GM18505 (cell line): ENCODE data around the gene TLCD3B.
"Not testable (repeated sequence)": the region's sequence is repeated elsewhere in the genome, so short reads cannot be mapped to it uniquely, and the experiment has no call there.

Experiments
- ATAC-seq: cut with Tn5 transposase; IDR thresholded peaks from one replicate; pipeline ENCODE4 v1.9.1; 2021; ENCODE audit not compliant: unreplicated experiment
- POLR2A ChIP-seq: IDR thresholded peaks from 4 replicates; pipeline ENCODE4 v1.6.1; 2011; ENCODE audit warnings: borderline replicate concordance; ENCODE audit not compliant: insufficient read depth, insufficient read length; ENCODE audit errors: extremely low read depth

The TLCD3B gene

DNA sequence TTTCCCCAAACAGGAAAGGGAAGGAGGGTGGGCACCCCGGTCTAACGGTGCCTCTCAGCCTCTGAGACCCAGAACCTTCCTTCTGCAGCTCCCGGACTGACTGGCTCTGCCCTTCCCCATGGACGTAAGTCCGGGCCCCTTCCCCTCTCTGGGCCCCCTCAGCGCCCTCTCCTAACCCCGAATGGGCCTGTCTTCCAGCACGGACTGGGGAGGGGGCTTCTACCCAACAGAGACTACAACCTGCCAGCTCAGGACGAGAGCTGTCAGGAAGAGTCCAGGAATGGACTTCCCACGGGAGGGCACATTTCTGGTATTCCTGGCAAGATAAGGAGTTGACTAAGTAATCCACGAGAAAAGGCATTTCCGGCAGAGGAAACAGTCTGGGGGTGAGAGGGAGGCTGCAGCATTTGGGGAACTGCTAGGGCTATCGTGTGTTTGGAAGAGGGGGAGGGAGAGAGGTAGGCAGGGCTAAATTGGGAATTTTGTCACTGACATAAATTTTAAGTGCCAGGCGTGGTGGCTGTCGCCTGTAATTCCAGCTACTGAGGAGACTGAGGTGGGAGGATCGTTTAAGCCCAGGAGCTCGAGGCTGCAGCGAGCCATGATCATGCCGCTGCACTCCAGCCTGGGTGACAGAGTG lies 22.4 kb upstream of the TLCD3B start:
- no peak for ATAC-seq
- TF ChIP-seq POLR2A, result no peak

DNA sequence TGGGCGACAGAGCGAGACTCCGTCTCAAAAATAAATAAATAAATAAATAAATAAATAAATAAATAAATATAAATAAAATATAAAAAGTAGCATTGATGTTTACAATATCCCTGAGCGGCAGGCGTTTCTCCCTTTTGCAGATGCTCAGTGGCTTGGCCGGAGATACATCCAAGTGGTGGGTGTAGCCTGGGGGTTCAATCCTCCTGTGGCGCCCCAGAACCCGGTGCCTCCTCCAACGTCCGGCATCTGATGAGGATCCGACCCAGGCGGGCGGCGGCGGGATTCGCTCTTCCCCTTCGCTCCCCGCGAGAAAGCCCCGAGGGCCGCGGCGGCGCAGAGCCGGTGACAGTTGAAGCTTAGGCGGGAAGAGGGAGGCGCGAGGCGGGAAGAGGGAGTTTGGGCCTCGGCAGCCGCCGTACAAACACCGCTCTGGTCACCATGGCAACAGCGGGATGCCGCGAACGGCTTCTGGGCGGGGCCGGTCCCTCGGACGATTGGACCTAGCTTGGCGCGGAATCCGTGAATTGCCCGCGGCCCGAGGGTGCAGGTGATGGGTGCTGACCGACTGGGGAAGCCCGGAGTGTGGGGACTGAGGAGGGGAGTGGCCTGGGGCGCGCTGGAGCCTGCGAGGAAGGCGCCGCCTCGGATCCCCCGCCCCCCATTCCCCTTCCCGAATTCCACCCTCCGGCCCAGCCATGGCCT lies 21.8 kb upstream of the TLCD3B start:
- no peak for TF ChIP-seq POLR2A
- peak; percentile 66 for ATAC-seq

DNA sequence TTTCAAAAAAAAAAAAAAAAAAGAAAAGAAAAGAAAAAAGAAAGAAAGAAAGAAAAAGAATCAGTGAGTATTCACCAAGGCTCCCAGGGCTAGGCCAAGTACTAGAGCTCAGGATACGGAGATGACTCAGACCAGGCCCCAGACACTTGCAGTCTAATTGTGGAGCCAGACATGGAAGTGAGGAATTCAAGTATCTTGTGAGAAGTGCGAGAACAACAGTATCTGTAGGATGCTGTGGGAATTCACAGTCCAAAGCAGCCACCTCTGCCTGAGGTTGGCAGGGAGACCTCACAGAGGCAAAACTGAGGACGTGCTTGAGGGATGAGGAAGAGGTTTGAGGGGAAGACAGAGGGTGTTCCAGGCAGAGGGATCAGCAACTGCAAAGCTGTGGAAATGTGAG lies 20.4 kb upstream of the TLCD3B start:
- no peak for ATAC-seq
- TF ChIP-seq POLR2A, result no peak

DNA sequence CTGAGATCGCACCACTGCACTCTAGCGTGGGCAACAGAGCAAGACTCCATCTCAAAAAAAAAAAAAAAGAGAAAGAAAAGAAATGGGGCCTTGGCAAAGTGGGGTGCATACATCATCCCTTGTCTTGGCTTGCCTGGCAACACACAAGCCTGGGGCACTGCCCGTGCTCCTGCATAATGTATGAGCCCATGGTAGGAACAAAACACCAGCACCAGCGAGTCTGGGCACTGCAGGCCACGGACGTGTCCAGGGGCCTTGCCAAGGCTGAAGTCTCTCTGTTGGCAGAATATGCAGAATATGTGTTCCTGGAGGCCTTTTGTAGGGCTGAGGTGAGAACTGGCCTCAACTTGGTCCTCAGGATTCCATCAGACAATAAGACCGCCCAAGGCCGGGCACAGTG lies 18.8 kb upstream of the TLCD3B start:
- TF ChIP-seq POLR2A, result no peak
- ATAC-seq, result no peak

DNA sequence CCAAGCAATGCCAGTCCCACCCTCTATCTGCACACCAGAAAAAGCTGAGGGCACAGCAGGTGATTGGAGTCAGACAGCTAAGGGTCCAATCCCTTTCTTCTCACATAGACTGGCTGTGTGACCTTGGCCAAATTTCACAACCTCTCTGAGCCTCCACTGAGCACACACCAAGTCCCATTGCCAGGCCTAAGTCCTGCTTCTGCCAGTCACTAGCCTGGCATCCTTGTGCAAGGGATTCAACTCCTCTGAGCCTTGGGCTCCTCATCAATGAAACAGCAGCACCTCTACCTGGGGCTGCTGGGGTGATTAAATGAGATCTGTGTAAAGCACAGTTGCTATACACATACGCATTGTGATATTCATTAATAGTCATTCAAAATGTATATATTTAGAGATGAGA lies 15.5 kb upstream of the TLCD3B start:
- no peak for ATAC-seq
- TF ChIP-seq POLR2A, result no peak

DNA sequence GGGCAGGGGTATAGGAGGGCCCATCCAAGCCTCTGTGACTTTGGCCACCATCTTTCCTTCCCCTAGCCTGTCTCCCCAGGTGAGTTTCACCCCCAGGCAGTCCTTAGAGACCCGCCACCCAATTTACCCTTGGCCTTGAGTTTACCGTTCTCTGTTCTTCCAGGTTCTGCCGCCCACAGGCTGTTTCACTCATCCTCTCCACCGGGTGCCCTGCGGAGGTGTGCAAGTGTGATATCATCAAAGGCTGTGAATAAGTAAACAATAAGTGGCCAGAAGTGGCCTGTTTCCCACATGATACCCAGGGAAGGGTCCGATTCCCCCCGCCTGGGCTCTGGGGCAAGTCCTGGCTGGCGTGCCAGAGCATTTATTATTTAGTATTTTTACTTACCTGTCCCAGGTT lies 15.1 kb upstream of the TLCD3B start:
- ATAC-seq, result no peak
- TF ChIP-seq POLR2A, result no peak

DNA sequence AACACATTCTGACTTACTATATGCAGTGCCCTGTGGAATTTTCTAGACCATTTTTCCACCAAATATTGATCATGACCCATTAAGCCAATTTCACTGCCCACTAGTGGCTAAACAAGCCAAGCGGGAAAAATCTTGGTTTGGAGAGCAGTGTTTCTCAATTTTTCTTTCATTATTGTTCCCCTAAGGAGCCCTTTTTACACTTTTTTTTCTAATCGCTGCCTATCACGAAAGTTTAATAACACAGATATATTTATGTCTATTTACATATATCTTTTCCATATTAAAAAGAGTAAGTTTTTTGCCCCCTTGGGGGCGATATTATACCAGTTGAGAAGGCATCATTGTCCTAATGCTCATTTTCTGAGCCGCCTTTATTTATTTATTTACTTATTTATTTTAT lies 10.8 kb upstream of the TLCD3B start:
- no peak for ATAC-seq
- no peak for TF ChIP-seq POLR2A

DNA sequence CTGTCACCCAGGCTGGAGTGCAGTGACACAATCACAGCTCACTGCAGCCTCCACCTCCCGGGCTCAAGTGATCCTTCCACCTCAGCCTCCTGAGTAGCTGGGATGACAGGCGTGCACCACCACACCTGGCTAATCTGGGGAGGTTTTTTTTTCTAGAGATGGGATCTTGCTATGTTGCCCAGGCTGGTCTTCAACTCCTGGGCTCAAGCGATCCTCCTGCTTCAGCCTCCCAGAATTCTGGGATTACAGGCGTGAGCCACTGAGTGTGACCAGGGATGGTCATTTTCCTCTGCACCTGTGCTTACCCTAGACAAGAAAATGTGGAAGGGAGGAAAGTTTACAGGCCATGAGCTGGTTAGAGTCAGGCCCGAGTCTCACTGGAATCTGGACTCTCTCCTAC lies 9.6 kb upstream of the TLCD3B start:
- ATAC-seq, result not testable (repeated sequence)

DNA sequence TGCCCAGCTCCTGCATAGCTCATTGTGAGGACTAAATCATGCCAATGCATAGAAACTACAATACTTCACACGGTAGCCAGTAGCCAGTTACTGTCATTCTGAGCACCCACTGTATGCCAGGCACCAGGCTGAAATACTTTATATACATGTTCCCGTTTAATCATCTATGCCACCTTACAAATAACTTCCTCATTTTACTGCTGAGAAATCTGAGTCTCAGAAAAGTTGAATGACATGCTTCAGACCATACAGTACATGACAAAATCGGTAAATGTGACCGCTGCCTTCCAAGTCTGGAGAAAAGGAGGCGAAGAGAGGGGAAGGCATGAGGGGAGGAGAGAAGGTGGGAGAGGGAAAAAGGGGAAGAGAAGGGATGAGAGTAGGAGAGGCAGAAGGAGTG lies 9.2 kb upstream of the TLCD3B start:
- TF ChIP-seq POLR2A, result no peak

DNA sequence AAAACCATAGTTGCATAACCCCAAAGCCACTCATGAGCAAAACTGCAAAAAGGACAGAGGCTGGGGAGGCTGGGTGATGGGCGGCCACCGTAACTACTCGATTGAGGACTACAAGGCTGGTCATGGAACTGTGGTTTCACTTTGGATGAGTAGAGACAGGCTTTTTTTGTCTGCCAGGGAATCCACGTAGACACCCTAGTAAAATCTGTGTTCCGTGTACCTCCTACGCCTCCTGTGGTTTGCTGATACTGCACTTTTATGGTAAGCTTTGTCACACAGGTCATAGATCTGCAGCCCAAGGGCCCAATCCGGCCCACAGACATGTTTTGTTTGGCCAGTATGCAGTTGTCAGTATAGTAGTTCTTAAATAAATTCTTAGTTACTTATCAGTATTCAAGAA lies 2.2 kb upstream of the TLCD3B start:
- no peak for ATAC-seq
- TF ChIP-seq POLR2A, result no peak

More for the DNA sequence above, 9.2 kb upstream of the TLCD3B start:
- ATAC-seq, result no peak

DNA sequence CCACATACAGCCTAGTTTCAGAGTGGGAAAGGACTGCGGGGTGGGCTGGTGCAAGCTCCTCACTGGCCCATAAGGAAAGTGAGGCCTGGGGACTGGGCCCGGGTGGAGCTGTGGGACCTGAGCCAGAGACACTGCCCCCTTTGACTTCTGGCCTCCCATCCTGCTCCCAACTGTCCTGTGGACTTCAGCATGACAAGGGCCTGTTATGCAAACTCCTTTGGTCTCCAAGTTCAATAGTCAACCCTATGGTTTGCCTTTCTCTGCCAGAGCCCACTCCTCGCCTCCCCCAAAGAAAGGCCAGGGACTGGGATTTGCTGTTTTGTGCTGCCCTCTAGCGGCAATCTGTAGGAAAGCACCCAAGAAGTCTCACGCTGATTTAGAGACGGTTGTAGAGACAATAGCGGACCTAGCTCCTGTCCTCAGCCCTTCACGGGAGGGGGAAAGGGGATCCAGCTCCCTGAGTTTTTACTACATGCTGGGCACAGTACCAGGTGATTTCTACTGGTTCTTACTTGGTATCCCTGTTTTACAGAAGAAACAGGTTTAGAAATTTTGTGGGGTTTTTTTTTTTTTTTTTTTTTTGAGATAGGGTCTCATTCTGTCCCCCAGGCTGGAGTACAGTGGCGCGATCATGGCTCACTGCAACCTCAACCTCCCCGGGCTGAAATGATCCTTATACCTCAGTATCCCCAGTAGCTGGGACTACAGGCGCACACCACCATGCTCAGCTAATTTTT lies 1.2 kb upstream of the TLCD3B start:
- no peak for TF ChIP-seq POLR2A
- no peak for ATAC-seq

DNA sequence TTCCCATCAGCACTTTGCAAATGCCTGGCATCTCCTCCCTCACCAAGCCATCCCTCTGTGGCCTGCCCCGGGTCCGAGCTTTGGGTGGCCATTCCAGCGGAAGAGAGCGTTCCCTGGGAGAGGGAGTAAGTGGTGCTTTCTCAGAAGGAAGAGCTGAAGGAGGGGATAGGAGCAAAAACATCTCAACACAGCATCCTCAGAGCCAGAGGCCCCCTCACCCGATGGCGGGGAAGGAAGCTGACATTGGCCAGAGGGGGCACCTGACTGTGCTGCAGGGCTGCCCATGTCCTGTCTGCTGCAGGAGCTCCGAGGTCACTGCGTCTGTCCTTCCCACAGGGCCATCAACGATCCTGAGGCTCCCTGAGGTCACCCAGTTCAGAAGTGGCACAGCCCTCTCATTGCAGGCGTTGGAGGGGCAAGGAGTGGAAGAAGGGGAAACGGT lies 427 bp upstream of the TLCD3B start:
- ATAC-seq, result no peak
- no peak for TF ChIP-seq POLR2A

DNA sequence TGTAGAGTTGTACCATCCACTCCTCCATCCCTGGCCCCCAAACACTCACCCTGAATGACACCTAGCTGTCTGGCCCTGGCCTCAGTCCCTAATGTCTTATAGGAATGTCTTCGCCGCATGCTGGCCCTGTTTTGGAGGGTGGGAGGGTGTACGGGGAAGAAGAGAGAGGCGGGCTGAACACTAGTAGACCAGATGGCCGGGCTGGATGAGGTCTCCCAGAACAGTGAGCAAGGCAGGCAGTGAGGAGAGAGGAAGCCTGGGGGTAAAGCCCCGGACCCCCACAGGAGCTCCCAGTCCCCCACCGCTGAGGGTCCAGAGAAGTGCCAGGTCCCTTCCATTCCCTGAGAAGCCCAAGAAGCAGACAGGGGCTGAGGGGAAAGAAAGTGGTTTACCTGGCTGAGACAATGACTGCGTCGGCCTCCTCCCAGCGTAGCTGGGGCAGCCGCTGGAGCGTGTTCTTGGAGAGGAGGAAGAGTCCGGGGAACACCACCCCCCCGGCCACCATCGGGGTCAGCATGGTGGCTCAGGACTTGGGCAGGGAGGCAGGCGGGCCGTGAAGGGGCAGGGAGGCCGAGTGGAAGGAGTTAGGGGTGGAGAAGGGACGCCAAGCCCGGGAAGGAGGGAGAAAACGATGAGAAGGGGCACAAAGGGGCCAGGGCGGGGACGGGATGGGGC lies 923 bp downstream of the TLCD3B start:
- ATAC-seq, result no peak
- TF ChIP-seq POLR2A, result no peak
